Jurkat, Clone E6-1 (cell line): ENCODE results near the gene NANS.
A peak's percentile ranks its signal among the peaks of the same experiment; 100 is the strongest.

Source experiments
- DNase-seq: peaks from one replicate; pipeline ENCODE4 v3.0.0-alpha.2; 2011; ENCODE audit warnings: low read depth, low spot score
- H3K4me3 ChIP-seq: 2 replicates; pipeline ENCODE4 v1.5.1; 2011; ENCODE audit warnings: mild to moderate bottlenecking, low read length, control low read depth, moderate library complexity

Gene NANS

DNA sequence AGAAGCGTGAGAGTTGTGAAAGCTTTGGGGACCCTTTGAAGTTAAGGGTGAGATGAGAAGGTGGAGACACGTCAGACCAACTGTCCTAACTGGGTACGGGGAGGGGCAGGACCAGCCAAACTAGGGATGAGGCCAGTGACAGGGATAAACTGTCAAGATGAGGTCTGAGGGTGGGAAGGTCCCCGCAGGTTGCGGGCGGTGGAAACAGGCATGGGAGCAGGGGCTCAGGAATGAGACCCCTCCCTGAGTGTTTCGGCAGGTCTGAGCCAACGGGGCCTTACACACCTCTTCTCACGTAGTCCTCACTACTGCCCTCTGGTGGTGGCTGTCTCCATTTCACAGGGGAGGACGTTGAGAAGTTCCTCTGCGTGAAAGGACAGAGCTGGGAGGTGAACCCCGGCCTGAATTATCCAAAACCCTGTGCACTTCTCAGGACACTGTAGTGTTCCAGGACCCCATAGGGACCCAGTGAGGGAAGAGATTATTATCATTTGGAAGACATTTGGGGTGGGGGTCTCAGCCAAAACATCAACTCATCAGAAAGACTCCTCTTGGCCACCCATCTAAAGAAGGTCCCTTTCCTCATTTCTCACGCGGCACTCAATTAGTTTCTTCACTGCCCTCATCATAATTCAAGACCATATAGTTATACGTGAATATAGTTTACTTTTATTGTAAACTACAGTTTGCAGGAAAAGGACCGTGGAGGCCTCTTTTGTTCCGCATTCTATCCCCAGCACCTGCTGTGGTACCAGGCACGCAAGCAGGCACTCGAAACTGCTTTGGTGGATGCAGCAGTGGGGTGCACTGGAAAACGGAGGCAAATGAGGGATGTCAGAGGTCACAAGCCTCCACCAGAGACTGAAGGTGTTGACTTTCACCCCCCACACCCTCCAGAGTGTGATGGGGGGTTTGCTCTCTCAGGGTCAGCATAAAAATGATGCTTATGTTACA is 21.7 kb upstream of the NANS start:
- DNase-seq: peak; percentile 86
- peak overlapping the region; percentile 29 for H3K4me3 ChIP-seq

DNA sequence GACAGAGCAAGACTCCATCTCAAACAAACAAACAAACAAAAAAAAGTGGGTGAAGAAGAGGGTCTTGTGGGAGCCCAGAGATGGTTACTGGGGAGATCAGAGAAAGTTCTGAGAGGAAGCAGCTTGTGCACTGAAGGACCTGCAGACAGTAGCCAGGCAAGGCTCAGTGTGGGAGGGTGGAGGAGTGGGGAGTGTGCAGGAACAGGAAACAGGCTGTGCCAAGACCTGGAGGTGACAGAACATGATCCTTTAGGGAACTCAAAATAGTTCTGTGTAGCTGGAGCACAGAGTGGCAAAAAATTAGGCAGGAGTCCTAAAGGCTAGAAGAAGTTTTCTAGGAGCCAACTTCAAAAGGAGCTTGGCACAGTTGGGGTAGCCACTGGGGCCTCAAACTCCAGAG is 19.2 kb upstream of the NANS start:
- DNase-seq: no peak
- H3K4me3 ChIP-seq: no peak overlapping the region

DNA sequence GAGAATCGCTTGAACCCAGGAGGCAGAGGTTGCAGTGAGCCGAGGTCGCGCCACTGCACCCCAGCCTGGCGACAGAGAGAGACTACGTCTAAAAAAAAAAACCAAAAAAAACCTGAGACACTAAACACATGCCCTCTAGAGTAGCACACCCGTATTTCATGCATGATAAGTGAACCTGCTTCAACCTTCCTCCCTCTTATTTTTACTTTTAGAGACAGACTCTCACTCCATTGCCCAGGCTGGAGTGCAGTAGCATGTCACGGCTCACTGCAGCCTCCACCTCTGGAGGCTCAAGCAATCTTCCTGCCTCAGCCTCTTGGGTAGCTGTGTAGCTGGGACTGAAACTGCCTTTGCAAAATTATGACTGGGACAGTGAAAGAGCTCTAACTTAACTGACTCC is 17.6 kb upstream of the NANS start:
- DNase-seq: peak; percentile 37
- H3K4me3 ChIP-seq: no peak overlapping the region

DNA sequence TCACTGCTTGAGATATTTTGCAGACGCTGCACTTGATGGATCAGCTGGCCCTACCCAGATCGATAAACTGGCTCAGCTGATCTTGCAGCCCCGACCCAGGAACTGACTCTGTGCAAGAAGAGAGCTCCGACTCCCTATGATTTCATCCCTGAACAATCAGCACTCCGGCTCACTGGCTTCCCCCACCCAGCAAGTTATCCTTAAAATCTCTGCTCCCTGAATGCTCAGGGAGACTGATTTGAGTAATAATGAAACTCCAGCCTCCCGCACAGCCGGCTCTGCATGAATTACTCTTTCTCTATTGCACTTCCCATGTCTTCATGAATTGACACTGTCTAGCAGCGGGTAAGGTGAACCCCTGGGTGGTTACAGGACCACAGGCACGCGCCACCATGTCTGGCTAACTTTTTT is 16.9 kb upstream of the NANS start:
- no peak overlapping the region for H3K4me3 ChIP-seq
- no peak for DNase-seq

DNA sequence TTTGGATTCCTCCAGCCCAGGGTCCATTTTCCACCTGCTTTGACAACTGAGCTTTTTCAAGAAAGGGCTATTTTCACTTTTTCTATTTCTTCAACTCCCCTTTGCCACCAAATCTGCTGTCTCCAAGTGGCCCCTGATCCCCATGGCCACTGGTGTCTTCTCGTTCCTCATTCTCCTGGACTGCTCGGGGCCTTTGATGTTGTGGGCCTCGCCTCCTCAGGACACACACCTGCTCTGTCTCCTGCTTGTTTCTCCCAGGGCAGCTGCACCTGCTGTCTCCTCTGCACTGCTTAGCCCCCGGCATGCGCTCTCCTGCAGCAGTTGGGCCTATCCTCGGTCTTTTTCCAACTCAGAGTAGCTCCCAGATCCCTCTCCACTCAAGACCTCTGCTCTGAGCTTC is 16.3 kb upstream of the NANS start:
- DNase-seq: no peak
- H3K4me3 ChIP-seq: no peak overlapping the region

DNA sequence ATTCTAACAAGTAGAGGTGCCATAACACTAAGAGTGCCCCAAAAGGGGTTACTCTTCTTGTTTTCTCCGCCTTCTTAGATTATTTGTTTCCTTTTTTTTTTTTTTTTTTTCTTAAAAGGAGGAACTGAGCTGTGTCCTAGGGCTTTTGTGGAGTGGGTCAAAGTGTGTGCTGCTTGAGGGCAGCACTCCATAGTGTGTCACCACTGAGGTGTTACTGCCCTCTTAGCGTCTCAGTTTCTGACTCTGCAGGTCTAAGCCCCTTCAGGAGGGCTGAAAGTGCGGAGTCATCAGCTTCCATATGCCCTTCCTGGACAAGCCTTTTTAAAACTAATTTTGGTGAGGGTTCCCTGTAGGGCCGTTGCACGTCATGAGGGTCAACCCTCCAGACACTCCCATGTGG is 12.6 kb upstream of the NANS start:
- DNase-seq: no peak
- no peak overlapping the region for H3K4me3 ChIP-seq

DNA sequence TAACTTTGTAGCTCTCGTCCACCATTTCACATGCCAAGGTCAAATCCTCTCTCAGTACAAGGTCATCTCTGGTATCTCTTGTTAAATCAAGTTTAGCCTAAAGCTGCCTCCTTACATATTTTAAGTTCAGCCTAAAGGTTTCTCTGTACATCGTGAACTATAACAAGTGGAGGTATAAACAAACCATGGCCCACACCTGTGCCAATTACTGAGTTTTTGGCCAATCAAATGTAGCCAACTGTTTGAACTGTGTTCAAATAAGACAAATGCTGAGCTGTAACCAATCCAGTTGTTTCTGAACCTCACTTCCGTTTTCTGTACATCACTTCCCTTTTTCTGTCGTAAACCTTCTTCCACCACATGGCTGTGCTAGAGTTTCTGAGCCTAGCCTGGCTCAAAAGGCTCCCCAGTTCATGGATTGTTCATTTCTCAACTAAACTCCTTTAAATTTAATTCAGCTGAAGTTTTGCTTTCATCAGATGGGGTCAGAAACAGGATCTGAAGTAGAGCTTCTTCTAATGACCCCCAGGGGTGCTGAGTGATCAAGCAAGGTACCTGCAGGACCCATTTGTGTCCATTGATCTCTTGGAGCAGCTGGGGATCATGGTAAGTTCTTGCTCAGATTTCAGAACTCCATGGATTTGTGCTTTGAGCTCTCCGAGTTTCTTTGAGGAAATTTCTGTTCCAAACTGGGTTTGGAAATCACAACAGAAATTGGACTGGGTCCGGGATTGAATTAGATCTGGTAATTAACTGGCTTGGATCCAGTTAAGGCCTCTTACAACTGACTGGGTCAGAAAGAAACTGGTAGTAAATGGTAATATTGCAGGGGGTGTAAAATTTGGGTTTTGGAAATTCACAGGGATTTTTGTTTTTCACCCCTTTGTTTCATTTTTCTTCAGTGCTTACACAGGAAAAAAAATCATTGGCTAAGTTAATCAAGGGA is 11.0 kb upstream of the NANS start:
- peak; percentile 90 for DNase-seq
- H3K4me3 ChIP-seq: peak overlapping the region; percentile 78

DNA sequence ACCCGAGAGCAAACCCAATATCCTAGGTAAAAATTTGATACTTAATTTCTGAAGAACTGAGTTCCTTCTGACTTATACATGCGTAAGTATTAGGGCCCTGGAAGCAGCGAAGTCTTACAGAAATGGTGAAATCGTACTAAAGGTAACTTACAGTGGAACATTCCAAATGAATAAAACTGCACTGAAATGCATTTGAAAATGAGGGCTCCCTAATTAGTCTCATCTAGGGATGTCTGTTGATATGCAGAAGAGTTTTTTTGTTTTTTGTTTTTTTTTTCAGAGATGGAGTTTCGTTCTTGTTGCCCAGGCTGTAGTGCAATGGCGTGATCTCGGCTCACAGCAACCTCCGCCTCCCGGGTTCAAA is 10.4 kb upstream of the NANS start:
- H3K4me3 ChIP-seq: peak overlapping the region; percentile 78
- DNase-seq: no peak

DNA sequence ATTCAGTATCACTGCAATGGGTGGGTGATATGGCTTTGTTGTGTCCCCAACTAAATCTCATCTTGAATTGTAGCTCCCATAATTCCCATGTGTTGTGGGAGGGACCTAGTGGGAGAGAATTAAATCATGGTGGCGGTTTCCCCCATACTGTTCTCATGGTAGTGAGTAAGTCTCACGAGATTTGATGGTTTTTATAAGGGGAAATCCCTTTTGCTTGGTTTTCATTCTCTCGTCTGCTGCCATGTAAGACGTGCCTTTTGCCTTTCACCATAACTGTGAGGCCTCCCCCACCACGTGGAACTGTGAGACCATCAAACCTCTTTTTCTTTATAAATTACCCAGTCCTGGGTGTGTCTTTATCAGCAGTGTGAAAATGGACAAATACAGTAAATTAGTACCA is 9.5 kb upstream of the NANS start:
- no peak for DNase-seq
- no peak overlapping the region for H3K4me3 ChIP-seq

DNA sequence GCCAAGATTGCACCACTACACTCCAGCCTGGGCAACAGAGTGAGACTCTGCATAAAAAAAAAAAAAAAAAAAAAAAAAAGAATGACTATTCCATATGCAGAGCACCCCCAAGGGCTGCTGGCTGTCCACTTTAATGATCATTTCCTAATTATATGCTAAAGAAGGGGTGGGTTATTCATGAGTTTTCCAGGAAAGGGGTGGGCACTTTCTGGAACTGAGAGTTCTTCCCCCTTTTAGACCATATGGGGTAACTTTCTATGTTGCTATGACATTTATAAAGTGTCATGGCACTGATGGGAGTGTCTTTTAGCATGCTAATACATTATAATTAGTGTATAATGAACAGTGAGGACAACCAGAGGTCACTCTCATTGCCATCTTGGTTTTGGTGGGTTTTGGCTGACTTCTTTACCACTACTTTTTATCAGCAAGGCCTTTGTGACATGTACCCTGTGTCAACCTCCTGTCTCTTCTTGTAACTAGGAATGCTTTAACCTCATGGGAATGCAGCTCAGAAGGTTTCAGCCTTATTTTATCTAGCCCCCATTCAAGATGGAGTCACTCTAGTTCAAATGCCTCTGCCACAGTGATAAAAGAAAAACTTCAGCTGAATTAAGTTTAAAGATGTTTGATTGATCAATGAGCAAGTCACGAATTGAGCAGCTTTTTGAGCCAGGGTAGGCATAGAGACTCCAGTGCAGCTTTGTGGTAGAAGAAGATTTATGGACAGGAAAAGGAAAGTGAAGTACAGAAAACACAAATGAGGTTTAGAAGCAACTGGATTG is 7.1 kb upstream of the NANS start:
- DNase-seq: no peak
- no peak overlapping the region for H3K4me3 ChIP-seq

DNA sequence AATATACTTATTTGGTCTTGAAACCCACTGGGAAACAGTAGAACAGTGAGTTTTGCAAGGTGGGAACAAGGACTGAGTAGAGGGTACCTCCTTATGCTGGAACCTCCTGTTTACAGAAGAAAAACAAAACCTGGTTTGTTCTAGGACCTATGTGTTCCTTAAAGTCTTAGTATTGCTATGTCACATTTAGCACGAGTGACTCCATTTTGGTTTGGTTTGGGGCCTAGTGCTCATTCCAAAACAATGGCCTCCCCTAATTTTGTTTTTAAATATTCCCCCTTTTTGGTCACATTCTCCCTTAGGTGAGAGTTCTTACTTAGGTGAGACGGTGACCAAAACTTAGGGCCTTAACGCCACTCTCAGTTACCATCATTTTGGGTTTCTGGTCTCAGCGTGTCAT is 6.2 kb upstream of the NANS start:
- H3K4me3 ChIP-seq: no peak overlapping the region

DNA sequence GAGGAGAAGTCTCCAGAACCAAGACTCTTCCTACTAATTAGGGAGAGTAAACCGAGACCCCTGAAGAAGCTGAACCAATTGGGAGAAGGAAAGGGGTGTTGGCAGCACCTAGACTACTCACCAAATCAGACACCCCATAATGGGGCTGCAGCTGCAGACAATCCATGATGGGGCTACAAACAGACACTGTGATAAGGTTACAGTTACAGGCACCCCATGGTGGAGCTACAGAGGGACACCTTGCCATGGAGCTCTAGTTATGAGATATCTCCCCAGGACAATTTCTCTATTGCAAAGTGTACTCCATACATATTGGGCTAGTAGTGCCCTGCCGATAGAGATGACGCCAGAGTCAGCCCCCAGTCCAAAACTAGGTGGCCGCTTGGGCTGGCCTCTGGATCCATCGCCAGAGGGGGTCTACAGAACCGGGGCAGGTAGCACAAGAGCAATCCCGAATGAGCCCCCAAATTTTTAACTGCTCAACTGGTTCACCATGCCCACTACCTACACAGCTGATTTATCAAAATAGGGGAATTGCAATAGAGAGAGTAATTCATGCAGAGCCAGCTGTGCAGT is 2.1 kb upstream of the NANS start:
- no peak overlapping the region for H3K4me3 ChIP-seq
- DNase-seq: no peak

More for the DNA sequence above, 6.2 kb upstream of the NANS start:
- DNase-seq: no peak

DNA sequence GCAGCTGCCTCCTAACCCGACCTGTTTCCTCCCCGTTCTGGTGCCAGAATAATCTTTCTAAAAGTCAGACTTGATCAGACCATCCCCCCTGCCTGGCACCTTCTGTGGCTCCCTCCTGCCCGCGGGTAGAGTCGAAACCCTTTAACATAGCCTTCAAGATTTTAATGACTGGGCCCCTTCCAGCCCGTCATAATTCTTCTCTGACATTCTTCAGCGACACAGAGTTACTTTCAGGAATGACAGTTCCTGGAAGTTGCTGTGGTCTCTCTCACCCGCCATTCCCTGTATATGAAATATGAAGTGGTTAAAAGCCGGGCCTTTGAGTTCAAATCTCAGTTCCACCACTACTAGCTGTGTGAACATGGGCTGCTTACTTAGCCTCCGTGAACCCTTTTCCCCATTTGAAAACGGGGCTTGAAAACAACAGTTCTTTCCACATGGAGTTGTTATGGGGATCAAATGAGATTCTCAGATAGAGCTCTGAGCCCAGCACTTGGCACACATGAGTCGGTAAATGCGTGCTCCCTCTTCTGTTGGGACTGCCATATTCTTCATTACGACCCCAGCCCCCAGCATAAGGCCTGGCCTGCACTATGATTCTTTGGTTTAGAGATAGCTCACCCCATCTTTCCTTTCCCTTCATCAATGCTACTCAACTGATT is 737 bp downstream of the NANS start:
- no peak for DNase-seq
- H3K4me3 ChIP-seq: peak overlapping the region; percentile 80

DNA sequence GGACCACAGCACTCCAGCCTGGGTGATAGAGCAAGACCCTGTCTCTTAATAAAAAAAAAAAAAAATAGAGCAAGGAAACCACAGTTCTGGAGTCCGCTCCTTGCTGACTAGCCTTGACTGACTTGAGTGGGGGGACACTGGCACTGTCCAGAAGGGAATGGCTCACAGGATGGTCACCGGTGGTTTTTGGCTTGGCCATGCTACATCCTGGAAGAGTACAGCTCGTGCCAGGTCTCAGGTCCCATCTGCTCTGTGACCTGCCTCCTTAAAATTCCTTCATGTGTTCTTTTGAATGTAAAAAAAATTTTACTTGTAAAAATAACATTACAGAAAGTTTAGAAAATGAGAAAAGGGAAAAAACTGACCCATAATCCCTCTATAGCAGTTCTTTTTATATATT is 5.6 kb downstream of the NANS start:
- H3K4me3 ChIP-seq: no peak overlapping the region

DNA sequence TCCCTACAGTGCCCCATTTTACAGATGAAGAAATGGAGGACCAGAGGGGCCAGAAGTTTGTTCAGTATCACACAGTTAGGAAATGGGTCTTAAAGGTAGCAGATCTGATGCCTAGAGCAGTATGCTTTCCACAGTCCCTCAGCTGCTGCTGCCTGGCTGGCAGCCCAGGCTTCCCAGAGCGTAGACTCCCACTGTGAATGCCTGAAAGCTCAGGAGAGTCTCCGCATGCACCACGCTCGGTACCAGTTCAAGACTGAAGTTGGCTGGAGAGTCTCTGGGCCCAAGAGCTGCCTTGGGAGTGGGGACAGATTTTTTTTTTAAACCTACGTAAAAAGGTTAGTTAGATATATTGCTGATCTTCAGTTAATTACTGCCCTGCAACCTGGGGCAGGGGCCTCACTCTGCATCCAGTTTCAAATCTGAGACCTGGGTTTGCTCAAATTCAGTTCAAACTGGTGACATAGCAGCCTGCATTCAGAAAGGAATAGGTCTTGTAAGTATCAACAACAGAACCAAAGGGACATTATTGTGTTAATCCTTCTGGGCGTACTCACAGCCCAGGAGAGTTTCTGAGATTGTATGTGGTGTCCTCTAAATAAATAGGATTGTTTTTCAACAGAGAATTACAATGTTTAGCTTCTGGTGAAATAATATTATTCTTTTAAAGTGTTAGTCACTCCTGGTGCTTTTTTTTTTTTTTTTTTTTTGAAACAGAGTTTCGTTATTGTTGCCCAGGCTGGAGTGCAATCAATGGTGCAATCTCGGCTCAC is 8.3 kb downstream of the NANS start:
- no peak overlapping the region for H3K4me3 ChIP-seq
- DNase-seq: no peak

More for the DNA sequence above, 5.6 kb downstream of the NANS start:
- DNase-seq: no peak

DNA sequence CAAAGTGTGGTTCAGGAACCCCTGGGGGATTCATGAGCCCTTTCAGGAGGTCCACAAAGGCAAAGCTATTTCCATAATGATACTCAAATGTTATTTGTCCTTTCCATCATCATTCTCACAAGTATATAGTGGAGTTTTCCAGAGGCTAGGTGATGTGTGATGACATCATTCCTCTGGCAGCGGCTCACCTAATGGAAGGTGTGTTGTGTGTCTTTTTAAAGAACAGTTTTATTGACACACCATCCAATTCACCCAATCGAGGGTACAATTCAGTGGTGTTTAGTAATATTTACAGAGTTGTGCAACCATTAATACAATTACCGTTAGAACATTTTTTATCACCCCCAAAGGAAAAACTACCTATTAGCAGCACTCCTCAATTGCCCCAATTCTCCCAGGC is 9.7 kb downstream of the NANS start:
- H3K4me3 ChIP-seq: no peak overlapping the region
- DNase-seq: no peak

DNA sequence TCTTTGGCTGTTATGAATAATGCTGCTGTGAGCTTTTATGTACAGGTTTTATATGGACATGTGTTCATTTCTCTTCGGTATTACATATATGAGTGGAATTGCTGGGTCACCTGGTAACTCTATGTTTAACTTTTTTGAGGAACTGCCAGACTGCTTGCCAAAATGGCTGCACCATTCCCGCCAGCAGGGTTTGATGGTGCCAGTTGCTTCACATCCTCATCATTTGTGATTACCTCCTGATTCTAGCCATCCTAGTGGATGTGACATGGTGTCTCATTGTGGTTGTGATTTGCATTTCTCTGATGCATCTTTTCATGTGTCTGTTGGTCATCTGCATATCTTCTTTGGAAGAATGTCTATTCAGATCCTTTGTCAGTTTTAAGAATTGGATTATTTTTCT is 10.7 kb downstream of the NANS start:
- H3K4me3 ChIP-seq: no peak overlapping the region
- no peak for DNase-seq

DNA sequence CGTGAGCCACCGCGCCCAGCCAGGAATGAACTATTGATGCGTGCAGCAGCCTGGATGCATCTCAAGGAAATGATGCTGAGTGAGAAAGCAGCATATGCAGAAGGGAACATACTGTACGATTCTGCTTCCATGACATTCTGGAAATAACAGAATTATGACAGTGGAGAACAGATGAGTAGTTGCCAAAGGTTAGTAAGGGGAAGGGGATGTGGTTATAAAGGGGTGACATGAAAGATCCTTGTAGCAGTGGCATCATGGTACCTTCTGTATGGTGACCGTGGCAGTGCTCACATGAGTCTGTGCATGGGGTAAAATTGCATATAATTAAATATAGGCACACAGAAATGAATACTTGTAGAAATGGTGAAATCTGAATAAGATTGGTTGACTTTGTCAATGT is 13.0 kb downstream of the NANS start:
- no peak for DNase-seq
- no peak overlapping the region for H3K4me3 ChIP-seq
